ENCODE data around the gene PIM1. TPM values are rescaled to one million over a fixed set of nuclear protein-coding genes. Genes with fewer than 3 reads are reported as not detected.

The PIM1 gene
- total and polyA plus RNA-seq, 9 of the 15 experiments (the other 6 are each of a cell fraction or from before 2014, with no cell fraction given), result 19.0 to 789 (median 212) TPM

DNA sequence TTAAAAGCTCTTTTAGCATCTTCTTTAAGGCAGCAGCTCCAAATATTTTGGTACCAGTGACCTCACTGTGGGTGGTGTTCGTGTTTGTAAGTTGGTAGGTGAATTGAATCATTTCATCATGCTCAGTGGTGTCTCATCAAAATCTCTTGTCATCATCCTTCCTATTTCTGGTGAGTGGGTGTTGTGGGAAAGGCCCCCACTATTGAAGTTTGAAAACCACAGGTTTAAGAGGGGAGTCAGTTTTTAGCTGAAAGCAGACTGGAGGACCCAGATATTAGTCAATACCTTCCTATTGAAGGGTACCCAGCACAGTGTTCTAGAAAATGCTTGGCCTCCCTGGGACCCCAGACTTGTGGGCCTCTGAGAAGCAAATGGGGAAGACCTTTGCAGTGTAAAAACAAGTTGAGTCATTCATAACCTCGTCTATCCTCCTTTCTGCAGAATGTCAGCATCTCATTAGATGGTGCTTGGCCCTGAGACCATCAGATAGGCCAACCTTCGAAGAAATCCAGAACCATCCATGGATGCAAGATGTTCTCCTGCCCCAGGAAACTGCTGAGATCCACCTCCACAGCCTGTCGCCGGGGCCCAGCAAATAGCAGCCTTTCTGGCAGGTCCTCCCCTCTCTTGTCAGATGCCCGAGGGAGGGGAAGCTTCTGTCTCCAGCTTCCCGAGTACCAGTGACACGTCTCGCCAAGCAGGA lies 3.7 kb downstream of the PIM1 start (continued):
- no peak for TF ChIP-seq OTX1 (CRISPR knock-in tag; IDR thresholded peaks at IDR 0.05)
- TF ChIP-seq ZFP1 (CRISPR knock-in tag; IDR thresholded peaks at IDR 0.05), result peak; percentile 28; the same call in 1 of the 2 replicates
- TF ChIP-seq HOMEZ (CRISPR knock-in tag; IDR thresholded peaks at IDR 0.05), result no peak
- no peak for TF ChIP-seq MCM5 (IDR thresholded peaks at IDR 0.05; ENCODE audit: low read depth)
- TF ChIP-seq SRSF7 (optimal IDR thresholded peaks at IDR 0.05; ENCODE audit: low read depth, low read length), result no peak
- no peak for TF ChIP-seq KLF16 (IDR thresholded peaks at IDR 0.05)
- TF ChIP-seq, protein P1, sequence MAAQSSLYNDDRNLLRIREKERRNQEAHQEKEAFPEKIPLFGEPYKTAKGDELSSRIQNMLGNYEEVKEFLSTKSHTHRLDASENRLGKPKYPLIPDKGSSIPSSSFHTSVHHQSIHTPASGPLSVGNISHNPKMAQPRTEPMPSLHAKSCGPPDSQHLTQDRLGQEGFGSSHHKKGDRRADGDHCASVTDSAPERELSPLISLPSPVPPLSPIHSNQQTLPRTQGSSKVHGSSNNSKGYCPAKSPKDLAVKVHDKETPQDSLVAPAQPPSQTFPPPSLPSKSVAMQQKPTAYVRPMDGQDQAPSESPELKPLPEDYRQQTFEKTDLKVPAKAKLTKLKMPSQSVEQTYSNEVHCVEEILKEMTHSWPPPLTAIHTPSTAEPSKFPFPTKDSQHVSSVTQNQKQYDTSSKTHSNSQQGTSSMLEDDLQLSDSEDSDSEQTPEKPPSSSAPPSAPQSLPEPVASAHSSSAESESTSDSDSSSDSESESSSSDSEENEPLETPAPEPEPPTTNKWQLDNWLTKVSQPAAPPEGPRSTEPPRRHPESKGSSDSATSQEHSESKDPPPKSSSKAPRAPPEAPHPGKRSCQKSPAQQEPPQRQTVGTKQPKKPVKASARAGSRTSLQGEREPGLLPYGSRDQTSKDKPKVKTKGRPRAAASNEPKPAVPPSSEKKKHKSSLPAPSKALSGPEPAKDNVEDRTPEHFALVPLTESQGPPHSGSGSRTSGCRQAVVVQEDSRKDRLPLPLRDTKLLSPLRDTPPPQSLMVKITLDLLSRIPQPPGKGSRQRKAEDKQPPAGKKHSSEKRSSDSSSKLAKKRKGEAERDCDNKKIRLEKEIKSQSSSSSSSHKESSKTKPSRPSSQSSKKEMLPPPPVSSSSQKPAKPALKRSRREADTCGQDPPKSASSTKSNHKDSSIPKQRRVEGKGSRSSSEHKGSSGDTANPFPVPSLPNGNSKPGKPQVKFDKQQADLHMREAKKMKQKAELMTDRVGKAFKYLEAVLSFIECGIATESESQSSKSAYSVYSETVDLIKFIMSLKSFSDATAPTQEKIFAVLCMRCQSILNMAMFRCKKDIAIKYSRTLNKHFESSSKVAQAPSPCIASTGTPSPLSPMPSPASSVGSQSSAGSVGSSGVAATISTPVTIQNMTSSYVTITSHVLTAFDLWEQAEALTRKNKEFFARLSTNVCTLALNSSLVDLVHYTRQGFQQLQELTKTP (IDR thresholded peaks at IDR 0.05; ENCODE audit: low read depth in 1 of 2, partially characterized antibody in 2 of 2), result peak in 1 of 2 experiments; percentile 76
- no peak for TF ChIP-seq POLR2H (tag; IDR thresholded peaks at IDR 0.05; ENCODE audit: low read depth)
- peak; percentile 69 for TF ChIP-seq POLR2A (conservative IDR thresholded peaks at IDR 0.05)
- TF ChIP-seq, protein P2, sequence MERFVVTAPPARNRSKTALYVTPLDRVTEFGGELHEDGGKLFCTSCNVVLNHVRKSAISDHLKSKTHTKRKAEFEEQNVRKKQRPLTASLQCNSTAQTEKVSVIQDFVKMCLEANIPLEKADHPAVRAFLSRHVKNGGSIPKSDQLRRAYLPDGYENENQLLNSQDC (CRISPR knock-in tag; IDR thresholded peaks at IDR 0.05), result 0 out of 2 replicates have a peak, but pooled peaks have one; percentile 24
- TF ChIP-seq STAG1 (CRISPR knock-in tag; IDR thresholded peaks at IDR 0.05; ENCODE audit: borderline replicate concordance), result no peak
- TF ChIP-seq, protein P3, sequence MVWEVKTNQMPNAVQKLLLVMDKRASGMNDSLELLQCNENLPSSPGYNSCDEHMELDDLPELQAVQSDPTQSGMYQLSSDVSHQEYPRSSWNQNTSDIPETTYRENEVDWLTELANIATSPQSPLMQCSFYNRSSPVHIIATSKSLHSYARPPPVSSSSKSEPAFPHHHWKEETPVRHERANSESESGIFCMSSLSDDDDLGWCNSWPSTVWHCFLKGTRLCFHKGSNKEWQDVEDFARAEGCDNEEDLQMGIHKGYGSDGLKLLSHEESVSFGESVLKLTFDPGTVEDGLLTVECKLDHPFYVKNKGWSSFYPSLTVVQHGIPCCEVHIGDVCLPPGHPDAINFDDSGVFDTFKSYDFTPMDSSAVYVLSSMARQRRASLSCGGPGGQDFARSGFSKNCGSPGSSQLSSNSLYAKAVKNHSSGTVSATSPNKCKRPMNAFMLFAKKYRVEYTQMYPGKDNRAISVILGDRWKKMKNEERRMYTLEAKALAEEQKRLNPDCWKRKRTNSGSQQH (CRISPR knock-in tag; IDR thresholded peaks at IDR 0.05), result 0 out of 2 replicates have a peak, but pooled peaks have one; percentile 6
- peak; percentile 81; the same call in 1 of the 2 replicates for TF ChIP-seq ZNF780A (CRISPR knock-in tag; IDR thresholded peaks at IDR 0.05)
- peak; percentile 41; the same call in 1 of the 2 replicates for TF ChIP-seq POLR2AphosphoS2 (IDR thresholded peaks at IDR 0.05; ENCODE audit: low read length)
- TF ChIP-seq EZH2 (IDR thresholded peaks at IDR 0.05; ENCODE audit: borderline replicate concordance, low read depth, low read length), result no peak
- TF ChIP-seq VEZF1 (CRISPR knock-in tag; IDR thresholded peaks at IDR 0.05), result no peak
- TF ChIP-seq, protein P4, sequence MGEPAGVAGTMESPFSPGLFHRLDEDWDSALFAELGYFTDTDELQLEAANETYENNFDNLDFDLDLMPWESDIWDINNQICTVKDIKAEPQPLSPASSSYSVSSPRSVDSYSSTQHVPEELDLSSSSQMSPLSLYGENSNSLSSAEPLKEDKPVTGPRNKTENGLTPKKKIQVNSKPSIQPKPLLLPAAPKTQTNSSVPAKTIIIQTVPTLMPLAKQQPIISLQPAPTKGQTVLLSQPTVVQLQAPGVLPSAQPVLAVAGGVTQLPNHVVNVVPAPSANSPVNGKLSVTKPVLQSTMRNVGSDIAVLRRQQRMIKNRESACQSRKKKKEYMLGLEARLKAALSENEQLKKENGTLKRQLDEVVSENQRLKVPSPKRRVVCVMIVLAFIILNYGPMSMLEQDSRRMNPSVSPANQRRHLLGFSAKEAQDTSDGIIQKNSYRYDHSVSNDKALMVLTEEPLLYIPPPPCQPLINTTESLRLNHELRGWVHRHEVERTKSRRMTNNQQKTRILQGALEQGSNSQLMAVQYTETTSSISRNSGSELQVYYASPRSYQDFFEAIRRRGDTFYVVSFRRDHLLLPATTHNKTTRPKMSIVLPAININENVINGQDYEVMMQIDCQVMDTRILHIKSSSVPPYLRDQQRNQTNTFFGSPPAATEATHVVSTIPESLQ (CRISPR knock-in tag; IDR thresholded peaks at IDR 0.05), result no peak
